Activated T-cell treated with anti-CD3 and anti-CD28 coated beads, Interleukin-2, amount 50 U/mL, for 4 hours (primary cell): Measurements from ENCODE around the gene U2AF2. TPM values are rescaled to one million over a fixed set of nuclear protein-coding genes. Genes with fewer than 3 reads are reported as not detected.

ENCODE experiments used
- ATAC-seq, 2 donors: fragments of 200-7000 bp; cut with Tn5 transposase; one replicate each; pipeline ENCODE4 v1.10.0; 2021
- DNase-seq: peaks from one replicate; pipeline ENCODE4 v3.0.0-alpha.2; 2020
- H3K27me3 Mint-ChIP-seq: one replicate; pipeline ENCODE4 v1.8.0; 2021; ENCODE audit warnings: low read depth, mixed read lengths
- H3K36me3 Mint-ChIP-seq: one replicate; pipeline ENCODE4 v1.8.0; 2022; ENCODE audit warnings: mixed read lengths; ENCODE audit not compliant: insufficient read depth
- H3K4me1 Mint-ChIP-seq: one replicate; pipeline ENCODE4 v1.8.0; 2021; ENCODE audit warnings: low read depth, mixed read lengths
- H3K4me3 Mint-ChIP-seq: one replicate; pipeline ENCODE4 v1.8.0; 2021; ENCODE audit warnings: mild to moderate bottlenecking, moderate library complexity, mixed read lengths
- H3K9me3 Mint-ChIP-seq: one replicate; pipeline ENCODE4 v1.8.0; 2021; ENCODE audit warnings: mixed read lengths
- total RNA-seq, 3 donors: library from RNA; stranded (reverse); gene quantifications; one replicate each; pipeline ENCODE4 v1.2.1, GENCODE V29; 2021

The U2AF2 gene
- total RNA-seq, 3 donors from 2014 or later = 467 to 532 (median 476) TPM

GRCh38 chr19:55667958-55668357 lies 13.1 kb downstream of the U2AF2 start:
- DNase-seq (no peak), ATAC-seq (no peak)
- H3K4me3 Mint-ChIP-seq = no peak overlapping the region
- H3K4me1 Mint-ChIP-seq = peaks cover 24% of the 10 kb centered on the region
- peaks cover 39% of the 10 kb centered on the region for H3K36me3 Mint-ChIP-seq
- H3K9me3 Mint-ChIP-seq = no peaks in the 10 kb centered on the region
- H3K27me3 Mint-ChIP-seq = no peaks in the 10 kb centered on the region

GRCh38 chr19:55668603-55669348 lies 13.9 kb downstream of the U2AF2 start:
- H3K36me3 Mint-ChIP-seq = peaks cover 35% of the 10 kb centered on the region
- ATAC-seq (no peak), DNase-seq (no peak)
- H3K9me3 Mint-ChIP-seq = no peaks in the 10 kb centered on the region
- H3K4me3 Mint-ChIP-seq = no peak overlapping the region
- H3K4me1 Mint-ChIP-seq = peaks cover 26% of the 10 kb centered on the region
- H3K27me3 Mint-ChIP-seq = no peaks in the 10 kb centered on the region

- no peaks in the 10 kb centered on the region for H3K9me3 Mint-ChIP-seq
- no peak overlapping the region for H3K4me3 Mint-ChIP-seq
- H3K4me1 Mint-ChIP-seq = peaks cover 30% of the 10 kb centered on the region
- ATAC-seq (no peak), DNase-seq (no peak)
- H3K27me3 Mint-ChIP-seq = no peaks in the 10 kb centered on the region
- H3K36me3 Mint-ChIP-seq = peaks cover 32% of the 10 kb centered on the region
These were observed 14.8 kb downstream of the U2AF2 start for GRCh38 chr19:55669418-55670279.

- Mint-ChIP-seq H3K27me3 (no peaks in the 10 kb centered on the region), H3K4me1 (peaks cover 31% of the 10 kb centered on the region), H3K4me3 (no peak overlapping the region), H3K36me3 (peaks cover 32% of the 10 kb centered on the region), H3K9me3 (no peaks in the 10 kb centered on the region)
- ATAC-seq (no peak), DNase-seq (no peak)
These were observed 15.6 kb downstream of the U2AF2 start for GRCh38 chr19:55670280-55671053.

- no peak for ATAC-seq
These were observed 16.2 kb downstream of the U2AF2 start for GRCh38 chr19:55671054-55671378.

GRCh38 chr19:55672418-55672817 lies 17.6 kb downstream of the U2AF2 start:
- H3K36me3 Mint-ChIP-seq = peaks cover 30% of the 10 kb centered on the region
- no peaks in the 10 kb centered on the region for H3K9me3 Mint-ChIP-seq
- peaks cover 49% of the 10 kb centered on the region for H3K4me1 Mint-ChIP-seq
- H3K27me3 Mint-ChIP-seq = no peaks in the 10 kb centered on the region
- DNase-seq = no peak
- ATAC-seq = no peak
- no peak overlapping the region for H3K4me3 Mint-ChIP-seq

More at GRCh38 chr19:55671054-55671378, 16.2 kb downstream of the U2AF2 start:
- Mint-ChIP-seq H3K27me3 (no peaks in the 10 kb centered on the region), H3K9me3 (no peaks in the 10 kb centered on the region), H3K4me1 (peaks cover 35% of the 10 kb centered on the region), H3K4me3 (no peak overlapping the region), H3K36me3 (peaks cover 30% of the 10 kb centered on the region)
- no peak for DNase-seq

DNA sequence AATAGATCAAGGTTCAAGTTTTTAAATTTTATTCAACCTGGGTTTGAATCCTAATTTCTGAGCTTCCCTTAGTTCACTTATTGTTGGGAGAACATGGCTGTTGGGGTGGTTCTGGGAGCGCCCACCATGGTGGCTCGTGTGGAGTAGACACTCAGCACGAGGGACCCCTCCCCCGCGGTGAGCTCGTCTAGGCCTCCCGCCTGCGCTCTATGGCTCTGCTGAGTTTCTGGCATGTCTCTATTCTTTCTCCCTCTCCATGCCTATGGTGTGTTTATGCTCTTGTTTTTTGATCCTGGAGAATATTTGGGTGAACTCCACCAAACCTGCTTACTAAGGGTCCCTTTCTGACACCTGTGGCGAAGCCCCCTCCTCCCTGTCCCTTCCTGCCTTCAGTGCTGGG lies 18.6 kb downstream of the U2AF2 start:
- Mint-ChIP-seq H3K4me3 (peak overlapping the region; percentile 41), H3K9me3 (no peaks in the 10 kb centered on the region), H3K27me3 (no peaks in the 10 kb centered on the region), H3K36me3 (peaks cover 29% of the 10 kb centered on the region), H3K4me1 (peaks cover 59% of the 10 kb centered on the region)
- DNase-seq (no peak), ATAC-seq (no peak)

- Mint-ChIP-seq H3K27me3 (no peaks in the 10 kb centered on the region), H3K36me3 (peaks cover 29% of the 10 kb centered on the region), H3K9me3 (no peaks in the 10 kb centered on the region), H3K4me3 (peak overlapping the region; percentile 41), H3K4me1 (peaks cover 62% of the 10 kb centered on the region)
- no peak for ATAC-seq
- no peak for DNase-seq
These were observed 19.1 kb downstream of the U2AF2 start for GRCh38 chr19:55673889-55674288.

DNA sequence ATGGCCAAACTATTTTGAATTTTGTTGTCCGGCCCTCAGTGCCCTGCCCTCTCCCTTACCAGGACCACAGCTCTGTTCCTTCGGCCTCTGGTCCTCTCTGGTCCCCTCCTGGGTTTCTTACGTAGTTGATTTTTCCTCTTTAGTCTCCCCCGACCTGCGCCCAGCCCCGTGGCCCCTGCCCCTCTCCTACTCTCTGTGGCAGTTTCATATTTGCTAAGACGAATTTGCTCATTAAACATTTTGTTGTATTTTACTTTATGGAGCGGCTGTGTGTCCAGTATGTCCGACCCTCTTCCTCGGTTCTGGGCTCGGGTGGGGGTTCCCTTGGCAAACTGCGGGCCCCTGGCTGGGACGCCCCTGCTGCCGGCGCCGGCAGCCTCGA lies 19.6 kb downstream of the U2AF2 start:
- H3K27me3 Mint-ChIP-seq = no peaks in the 10 kb centered on the region
- H3K9me3 Mint-ChIP-seq = no peaks in the 10 kb centered on the region
- peaks cover 66% of the 10 kb centered on the region for H3K4me1 Mint-ChIP-seq
- ATAC-seq (no peak), DNase-seq (no peak)
- H3K36me3 Mint-ChIP-seq = peaks cover 32% of the 10 kb centered on the region
- peak overlapping the region; percentile 63 for H3K4me3 Mint-ChIP-seq

DNA sequence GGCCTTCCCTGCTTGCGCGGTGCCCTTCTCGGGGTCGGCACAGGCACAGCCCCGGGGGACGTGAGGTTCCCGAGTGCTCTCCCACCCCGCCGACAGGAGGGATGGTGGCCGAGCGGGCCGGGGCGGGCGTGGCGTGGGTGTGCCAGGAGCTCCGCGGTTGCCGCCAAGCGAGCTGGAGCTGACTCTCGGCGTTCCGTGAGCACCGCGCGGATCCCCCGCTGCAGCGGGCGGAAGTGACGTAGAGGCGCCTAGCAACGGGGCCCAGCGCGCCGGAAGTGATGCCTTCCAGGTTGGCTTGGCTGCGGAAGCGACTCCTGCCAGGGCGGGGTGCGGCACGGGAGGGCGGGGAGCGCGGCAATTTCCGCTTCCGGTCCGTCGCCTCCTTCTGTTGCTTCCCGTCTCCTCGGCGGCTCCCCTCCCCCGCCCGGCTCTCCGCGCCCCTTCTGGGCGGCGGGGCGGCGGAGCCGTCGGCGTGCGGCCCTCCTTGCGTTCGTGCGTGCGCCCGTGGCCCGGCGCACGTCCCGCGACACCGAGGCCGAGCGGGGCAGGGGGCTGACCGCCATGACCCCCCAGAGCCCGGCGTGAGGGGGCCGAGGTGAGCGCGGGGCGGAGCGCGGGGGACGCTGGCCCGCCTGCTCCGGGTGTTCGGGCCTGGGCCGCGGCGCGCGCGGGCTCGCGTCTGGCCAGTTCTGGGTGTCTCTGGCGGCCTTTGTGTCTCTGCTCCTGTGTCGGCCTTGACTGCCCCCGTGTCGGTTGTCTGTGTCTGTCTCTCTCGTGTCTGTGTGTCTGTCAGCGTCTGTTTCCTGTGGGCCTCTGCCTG lies 20.2 kb downstream of the U2AF2 start, which contains the start of gene EPN1:
EPN1 (plus strand) TSS at position 386 of the 820 bp plus-strand sequence. CDS start 3,402 bp downstream, outside the sequence.
- peak; percentile 93 to 94 for ATAC-seq
- Mint-ChIP-seq H3K27me3 (no peaks in the 10 kb centered on the region), H3K9me3 (no peaks in the 10 kb centered on the region), H3K4me1 (peaks cover 69% of the 10 kb centered on the region), H3K4me3 (peak within 1 kb of the TSS; percentile 99), H3K36me3 (peaks cover 33% of the 10 kb centered on the region)
- peak; percentile 98 for DNase-seq

DNA sequence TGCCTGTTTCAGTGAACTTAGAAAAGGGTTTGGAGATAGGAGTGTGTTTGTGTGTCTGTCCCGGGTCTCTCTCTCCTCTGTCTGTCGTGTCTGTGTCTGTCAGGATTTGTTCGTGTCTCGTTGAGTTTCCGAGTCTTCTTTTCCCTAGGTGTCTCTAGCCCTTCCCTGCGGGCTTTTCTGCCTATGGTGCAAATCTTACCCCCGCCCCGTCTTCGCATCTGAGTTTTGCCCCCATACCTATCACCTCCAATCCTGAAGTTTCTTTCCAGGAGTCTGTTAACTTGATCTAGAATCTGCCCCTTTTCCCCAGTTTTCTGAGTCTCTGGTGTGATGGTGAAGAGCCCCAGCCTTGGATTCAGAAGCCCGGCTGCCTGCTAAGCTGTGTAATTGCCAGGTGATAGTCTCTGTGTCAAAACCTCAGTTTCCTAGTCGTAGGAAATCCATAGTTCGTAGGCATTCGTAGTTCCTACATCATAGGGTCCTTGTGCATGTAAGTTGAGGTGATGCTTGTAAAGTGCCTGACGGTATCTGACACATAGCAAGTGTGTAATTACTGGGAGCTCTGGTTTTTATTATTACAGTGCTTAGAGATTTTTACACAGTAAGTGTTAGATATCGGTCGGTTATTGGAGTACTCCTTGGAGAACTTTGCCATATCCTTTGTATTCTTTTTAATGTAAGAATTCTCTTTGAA lies 21.0 kb downstream of the U2AF2 start:
- H3K4me3 Mint-ChIP-seq = peak overlapping the region; percentile 99
- no peaks in the 10 kb centered on the region for H3K9me3 Mint-ChIP-seq
- peaks cover 70% of the 10 kb centered on the region for H3K4me1 Mint-ChIP-seq
- peaks cover 31% of the 10 kb centered on the region for H3K36me3 Mint-ChIP-seq
- ATAC-seq (no peak), DNase-seq (no peak)
- H3K27me3 Mint-ChIP-seq = no peaks in the 10 kb centered on the region

DNA sequence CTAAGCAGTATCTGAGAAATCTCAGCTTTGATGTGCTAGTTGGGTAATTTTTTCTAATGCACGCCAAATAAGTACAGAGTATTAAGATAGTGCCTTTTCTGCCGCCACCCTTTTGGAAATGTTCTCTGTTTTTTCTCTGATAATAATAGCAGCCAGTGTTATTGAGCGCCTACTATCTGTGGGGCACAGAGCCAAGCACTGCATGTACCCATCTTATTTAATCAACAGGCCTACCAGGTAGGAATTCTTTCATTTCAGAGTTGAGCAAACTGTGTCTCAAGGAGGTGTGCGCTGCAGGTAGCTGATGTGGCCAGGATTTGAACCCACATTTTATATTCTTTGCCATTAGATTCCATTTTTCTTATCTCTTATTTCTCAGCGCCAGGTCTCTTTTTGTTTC lies 21.5 kb downstream of the U2AF2 start:
- no peak for ATAC-seq
- H3K27me3 Mint-ChIP-seq = no peaks in the 10 kb centered on the region
- H3K36me3 Mint-ChIP-seq = peaks cover 26% of the 10 kb centered on the region
- H3K9me3 Mint-ChIP-seq = no peaks in the 10 kb centered on the region
- H3K4me1 Mint-ChIP-seq = peaks cover 64% of the 10 kb centered on the region
- H3K4me3 Mint-ChIP-seq = peak overlapping the region; percentile 99
- no peak for DNase-seq

DNA sequence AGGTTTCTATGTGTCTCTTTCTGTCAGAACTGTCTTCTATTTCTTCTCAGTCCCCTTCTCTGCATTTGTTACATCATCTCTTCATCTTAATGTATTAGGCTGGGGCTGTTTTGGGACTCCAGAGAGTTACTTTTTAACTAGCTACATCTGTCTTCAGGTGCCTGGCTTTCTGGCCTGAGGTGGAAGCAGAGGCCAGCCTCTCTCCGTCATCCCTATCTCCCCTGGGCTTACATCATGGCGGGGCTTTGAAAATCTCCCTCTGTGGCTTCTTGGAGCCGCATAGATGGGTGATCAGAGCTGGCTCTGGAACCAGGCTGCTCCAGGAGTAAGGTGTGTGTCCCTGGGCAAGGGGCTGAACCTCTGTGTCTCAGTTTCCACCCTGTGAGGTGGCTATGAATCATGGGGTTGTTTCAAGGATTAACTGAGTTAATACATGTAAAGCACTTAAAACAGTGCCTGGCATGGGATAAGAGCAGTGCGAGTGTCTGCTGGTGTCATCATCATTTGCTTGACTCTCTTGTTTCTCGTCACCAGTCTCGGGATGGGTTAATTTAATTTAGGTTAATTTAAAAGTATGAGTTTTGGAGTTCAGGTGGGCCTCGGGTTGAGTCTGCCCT lies 22.2 kb downstream of the U2AF2 start:
- peaks cover 24% of the 10 kb centered on the region for H3K36me3 Mint-ChIP-seq
- no peak for DNase-seq

More for the DNA sequence above, 22.2 kb downstream of the U2AF2 start:
- H3K4me3 Mint-ChIP-seq = peak overlapping the region; percentile 99
- ATAC-seq = no peak
- peaks cover 61% of the 10 kb centered on the region for H3K4me1 Mint-ChIP-seq
- no peaks in the 10 kb centered on the region for H3K9me3 Mint-ChIP-seq
- no peaks in the 10 kb centered on the region for H3K27me3 Mint-ChIP-seq
